Mesenchymal stem cell (in vitro differentiated cells and primary cell): ENCODE results near the gene CFAP54.

Experiments
- DNase-seq: peaks from one replicate; pipeline ENCODE4 v3.0.0-alpha.2; 2013
- H2AFZ ChIP-seq: one replicate; pipeline ENCODE4 v1.6.1; 2013; ENCODE audit warnings: low read depth, mild to moderate bottlenecking, control low read depth, inconsistent platforms, low read length, moderate library complexity
- H2AK5ac ChIP-seq: 2 replicates; pipeline ENCODE4 v1.6.1; 2013; ENCODE audit warnings: low read length, moderate library complexity, mild to moderate bottlenecking, inconsistent platforms; ENCODE audit not compliant: severe bottlenecking
- H2BK120ac ChIP-seq: one replicate; pipeline ENCODE4 v1.6.1; 2013; ENCODE audit warnings: low read depth, mild to moderate bottlenecking, inconsistent platforms, low read length, moderate library complexity
- H2BK12ac ChIP-seq, 2 experiments: one replicate each; pipeline ENCODE4 v1.6.1; 2013; ENCODE audit warnings: inconsistent platforms in 2 of 2, low read length in 2 of 2, mild to moderate bottlenecking in 2 of 2, moderate library complexity in 2 of 2, control low read depth in 1 of 2
- H2BK15ac ChIP-seq: one replicate; pipeline ENCODE4 v1.6.1; 2013; ENCODE audit warnings: mild to moderate bottlenecking, low read depth, inconsistent platforms; ENCODE audit not compliant: poor library complexity, severe bottlenecking
- H2BK5ac ChIP-seq: 2 replicates; pipeline ENCODE4 v1.6.1; 2013; ENCODE audit warnings: low read depth, mild to moderate bottlenecking, low read length, control low read depth, inconsistent platforms; ENCODE audit not compliant: poor library complexity, severe bottlenecking
- H3K14ac ChIP-seq, 2 experiments: one replicate each; pipeline ENCODE4 v1.6.1; 2013; ENCODE audit warnings: inconsistent platforms in 2 of 2, low read length in 2 of 2, control low read depth in 1 of 2, mild to moderate bottlenecking in 1 of 2, moderate library complexity in 1 of 2
- H3K18ac ChIP-seq, 2 experiments: one replicate each; pipeline ENCODE4 v1.6.1; 2013; ENCODE audit warnings: inconsistent platforms in 2 of 2, low read length in 2 of 2, control low read depth in 1 of 2, low read depth in 1 of 2, mild to moderate bottlenecking in 1 of 2
- H3K23ac ChIP-seq, 2 experiments: one replicate each; pipeline ENCODE4 v1.6.1; 2013; ENCODE audit warnings: inconsistent platforms in 2 of 2, low read length in 2 of 2, mild to moderate bottlenecking in 2 of 2, moderate library complexity in 2 of 2, control low read depth in 1 of 2
- H3K27ac ChIP-seq: 2 replicates; pipeline ENCODE4 v1.5.1; 2013; ENCODE audit warnings: mild to moderate bottlenecking, moderate library complexity, low read length, control low read depth, inconsistent platforms; ENCODE audit not compliant: poor library complexity, severe bottlenecking
- H3K27me3 ChIP-seq, 2 experiments: 2 replicates each; pipeline versions ENCODE4 v1.6.1 to v1.7.0; 2013; ENCODE audit warnings: low read length in 2 of 2, mild to moderate bottlenecking in 2 of 2, moderate library complexity in 2 of 2, control low read depth in 1 of 2, inconsistent platforms in 1 of 2; ENCODE audit not compliant: control insufficient read depth in 1 of 2, insufficient read depth in 1 of 2
- H3K36me3 ChIP-seq, 2 experiments: 2 replicates each; pipeline versions ENCODE4 v1.6.1 to v1.7.0; 2013; ENCODE audit warnings: low read length in 2 of 2, control low read depth in 1 of 2, inconsistent platforms in 1 of 2, low read depth in 1 of 2, mild to moderate bottlenecking in 1 of 2; ENCODE audit not compliant: insufficient read depth in 2 of 2, control insufficient read depth in 1 of 2
- H3K4ac ChIP-seq, 2 experiments: one replicate each; pipeline ENCODE4 v1.6.1; 2013; ENCODE audit warnings: inconsistent platforms in 2 of 2, low read length in 2 of 2, mild to moderate bottlenecking in 2 of 2, moderate library complexity in 2 of 2, control low read depth in 1 of 2, low read depth in 1 of 2
- H3K4me1 ChIP-seq: 2 replicates; pipeline ENCODE4 v1.6.1; 2013; ENCODE audit warnings: low read depth, low read length, control low read depth; ENCODE audit not compliant: control insufficient read depth, insufficient read depth
- H3K4me2 ChIP-seq: 2 replicates; pipeline ENCODE4 v1.6.1; 2013; ENCODE audit warnings: low read length, mild to moderate bottlenecking, inconsistent platforms; ENCODE audit not compliant: poor library complexity, severe bottlenecking
- H3K4me3 ChIP-seq, 2 experiments: 2 replicates each; pipeline versions ENCODE4 v1.5.1 to v1.7.0; 2013; ENCODE audit warnings: low read length in 2 of 2, mild to moderate bottlenecking in 2 of 2, control low read depth in 1 of 2, low read depth in 1 of 2; ENCODE audit not compliant: insufficient read depth in 1 of 2
- H3K79me1 ChIP-seq: replicated peaks from 2 replicates; pipeline ENCODE4 v1.6.1; 2013; ENCODE audit warnings: mild to moderate bottlenecking, control low read depth, low read length, inconsistent platforms; ENCODE audit not compliant: poor library complexity, severe bottlenecking
- H3K9ac ChIP-seq: 2 replicates; pipeline ENCODE4 v1.7.0; 2013; ENCODE audit warnings: mild to moderate bottlenecking, low read length, moderate library complexity
- H3K9me3 ChIP-seq: 2 replicates; pipeline ENCODE4 v1.7.0; 2013; ENCODE audit warnings: mild to moderate bottlenecking, low read length; ENCODE audit not compliant: control insufficient read depth
- H4K8ac ChIP-seq: one replicate; pipeline ENCODE4 v1.6.1; 2013; ENCODE audit warnings: inconsistent platforms, mild to moderate bottlenecking, low read length, moderate library complexity
- H4K91ac ChIP-seq: one replicate; pipeline ENCODE4 v1.6.1; 2013; ENCODE audit warnings: mild to moderate bottlenecking, low read length, inconsistent platforms
- WGBS: methylation state at CpG from one replicate; pipeline ENCODE4 v1.1.7; 2013; ENCODE audit warnings: mixed read lengths; 5-methylcytosine and 5-hydroxymethylcytosine counted together

CFAP54 gene

GRCh38 chr12:96809522-96809921 lies 320.1 kb downstream of the CFAP54 start:
- H3K23ac ChIP-seq, result no peak overlapping the region
- H2AFZ ChIP-seq, result no peak overlapping the region
- H3K4me3 ChIP-seq, result no peak overlapping the region
- no peak overlapping the region for H3K27ac ChIP-seq
- no peak overlapping the region for H2AK5ac ChIP-seq
- no peaks in the 10 kb centered on the region for H3K79me1 ChIP-seq
- H3K36me3 ChIP-seq, result no peaks in the 10 kb centered on the region
- peaks cover 1% of the 10 kb centered on the region for H3K4me1 ChIP-seq
- H3K9me3 ChIP-seq, result peaks cover 15% of the 10 kb centered on the region
- no peak overlapping the region for H2BK5ac ChIP-seq
- no peaks in the 10 kb centered on the region for H3K27me3 ChIP-seq
- no peak overlapping the region for H3K18ac ChIP-seq
- no peak overlapping the region for H2BK15ac ChIP-seq
- no peak overlapping the region for H3K14ac ChIP-seq
- no peak overlapping the region for H2BK12ac ChIP-seq
- H3K4ac ChIP-seq, result no peak overlapping the region
- no peak for DNase-seq
- no peak overlapping the region for H4K91ac ChIP-seq
- no peak overlapping the region for H4K8ac ChIP-seq
- no peak overlapping the region for H3K9ac ChIP-seq
- no peak overlapping the region for H2BK120ac ChIP-seq
- no peak overlapping the region for H3K4me2 ChIP-seq

DNA sequence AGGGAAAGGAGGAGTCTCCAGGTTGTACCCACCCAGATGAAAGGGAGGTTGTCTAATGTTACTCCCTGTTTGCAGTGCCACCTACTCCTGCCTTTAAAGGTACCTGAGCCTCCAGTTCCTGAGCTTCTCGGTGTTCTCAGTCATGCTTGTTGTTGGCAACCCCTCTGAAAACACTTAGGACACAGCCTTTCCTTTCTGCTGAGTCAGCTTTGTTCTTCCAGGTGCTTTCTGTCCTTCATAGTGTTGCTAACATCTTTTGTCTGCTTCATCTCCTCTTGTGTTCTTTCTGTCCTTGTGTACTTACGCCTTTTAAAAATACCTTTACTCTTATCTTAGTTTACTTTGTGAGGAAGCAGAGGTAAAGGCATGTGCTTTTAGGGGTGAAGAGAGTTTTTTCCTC lies 320.7 kb downstream of the CFAP54 start:
- WGBS, result 86% methylated on average over 1 of the region's 2 CpGs
- H3K36me3 ChIP-seq, result no peaks in the 10 kb centered on the region
- no peak overlapping the region for H2BK120ac ChIP-seq
- no peak overlapping the region for H3K9ac ChIP-seq
- H3K23ac ChIP-seq, result no peak overlapping the region
- H2BK15ac ChIP-seq, result no peak overlapping the region
- peaks cover 1% of the 10 kb centered on the region for H3K4me1 ChIP-seq
- no peak overlapping the region for H2AFZ ChIP-seq
- no peak overlapping the region for H2BK12ac ChIP-seq
- no peak overlapping the region for H3K4me3 ChIP-seq
- peaks cover 12% of the 10 kb centered on the region for H3K9me3 ChIP-seq
- DNase-seq, result no peak
- H3K27me3 ChIP-seq, result no peaks in the 10 kb centered on the region
- no peak overlapping the region for H3K4ac ChIP-seq
- no peak overlapping the region for H4K8ac ChIP-seq
- H4K91ac ChIP-seq, result no peak overlapping the region
- no peak overlapping the region for H3K27ac ChIP-seq
- H3K14ac ChIP-seq, result no peak overlapping the region
- H3K79me1 ChIP-seq, result no peaks in the 10 kb centered on the region
- H3K18ac ChIP-seq, result no peak overlapping the region
- H3K4me2 ChIP-seq, result no peak overlapping the region
- peak overlapping the region; percentile 44 for H2AK5ac ChIP-seq
- H2BK5ac ChIP-seq, result no peak overlapping the region

DNA sequence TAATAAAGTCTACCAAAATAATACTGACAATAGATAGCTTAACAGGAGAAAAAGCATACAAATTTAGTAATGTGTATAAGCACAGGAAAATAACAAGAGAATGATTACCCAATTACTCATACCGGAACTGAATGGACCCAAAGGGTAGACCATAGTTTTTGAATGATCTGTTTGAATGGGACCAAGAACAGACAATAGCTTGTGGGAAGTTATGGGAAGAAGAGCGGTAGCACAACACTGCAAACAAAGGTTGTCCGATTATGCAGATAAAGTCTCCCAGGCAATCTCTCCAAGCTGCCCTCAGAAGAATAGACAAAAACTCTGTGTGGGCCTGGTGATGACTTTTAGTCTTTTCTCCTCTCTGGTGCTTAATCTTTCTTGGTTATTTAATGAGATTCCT lies 321.1 kb downstream of the CFAP54 start:
- no peaks in the 10 kb centered on the region for H3K27me3 ChIP-seq
- no peak overlapping the region for H2AK5ac ChIP-seq
- H3K9me3 ChIP-seq, result peaks cover 11% of the 10 kb centered on the region
- no peaks in the 10 kb centered on the region for H3K79me1 ChIP-seq
- H3K23ac ChIP-seq, result no peak overlapping the region
- no peak overlapping the region for H4K91ac ChIP-seq
- no peak overlapping the region for H2AFZ ChIP-seq
- WGBS, result 92% methylated on average over 3 of the region's 3 CpGs
- H3K27ac ChIP-seq, result peak overlapping the region; percentile 64
- H2BK120ac ChIP-seq, result no peak overlapping the region
- H3K4me3 ChIP-seq, result no peak overlapping the region
- H3K4me2 ChIP-seq, result no peak overlapping the region
- H3K4ac ChIP-seq, result no peak overlapping the region
- DNase-seq, result no peak
- H2BK5ac ChIP-seq, result no peak overlapping the region
- H3K18ac ChIP-seq, result no peak overlapping the region
- H3K9ac ChIP-seq, result no peak overlapping the region
- peaks cover 1% of the 10 kb centered on the region for H3K4me1 ChIP-seq
- H2BK12ac ChIP-seq, result no peak overlapping the region
- H2BK15ac ChIP-seq, result no peak overlapping the region
- H3K14ac ChIP-seq, result no peak overlapping the region
- H4K8ac ChIP-seq, result no peak overlapping the region
- no peaks in the 10 kb centered on the region for H3K36me3 ChIP-seq

DNA sequence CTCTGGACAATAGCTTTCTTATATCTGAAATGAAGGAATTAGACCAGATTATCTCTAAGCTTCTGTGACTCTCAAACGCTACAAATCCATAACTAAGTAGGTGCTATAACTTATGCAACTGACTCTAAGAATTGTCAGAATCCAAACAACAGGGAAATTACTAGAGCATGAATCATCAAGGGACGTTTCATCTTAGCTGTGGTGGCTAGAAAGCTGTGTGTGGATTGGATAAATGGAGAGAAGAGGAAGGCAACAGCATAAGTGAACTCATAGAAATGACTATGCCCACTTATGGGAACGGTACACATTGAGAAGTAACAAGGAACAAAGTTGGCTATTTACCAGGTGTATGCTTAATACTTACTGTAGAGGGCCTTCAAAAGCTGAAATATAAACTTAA lies 321.7 kb downstream of the CFAP54 start:
- H2BK120ac ChIP-seq, result no peak overlapping the region
- H4K91ac ChIP-seq, result no peak overlapping the region
- peaks cover 8% of the 10 kb centered on the region for H3K9me3 ChIP-seq
- peak overlapping the region; percentile 64 for H3K27ac ChIP-seq
- H3K9ac ChIP-seq, result no peak overlapping the region
- WGBS, result 0% methylated on average over 1 of the region's 3 CpGs
- no peak overlapping the region for H2AFZ ChIP-seq
- H3K4me2 ChIP-seq, result no peak overlapping the region
- no peaks in the 10 kb centered on the region for H3K79me1 ChIP-seq
- H4K8ac ChIP-seq, result no peak overlapping the region
- DNase-seq, result peak; percentile 76
- H2BK5ac ChIP-seq, result no peak overlapping the region
- no peak overlapping the region for H3K14ac ChIP-seq
- H2BK15ac ChIP-seq, result no peak overlapping the region
- no peaks in the 10 kb centered on the region for H3K36me3 ChIP-seq
- no peak overlapping the region for H3K4ac ChIP-seq
- H3K23ac ChIP-seq, result no peak overlapping the region
- H3K27me3 ChIP-seq, result no peaks in the 10 kb centered on the region
- H3K4me3 ChIP-seq, result no peak overlapping the region
- no peak overlapping the region for H2BK12ac ChIP-seq
- H3K4me1 ChIP-seq, result peaks cover 1% of the 10 kb centered on the region
- no peak overlapping the region for H3K18ac ChIP-seq
- H2AK5ac ChIP-seq, result no peak overlapping the region
